ENCODE results near the gene MORC3.

The MORC3 gene

DNA sequence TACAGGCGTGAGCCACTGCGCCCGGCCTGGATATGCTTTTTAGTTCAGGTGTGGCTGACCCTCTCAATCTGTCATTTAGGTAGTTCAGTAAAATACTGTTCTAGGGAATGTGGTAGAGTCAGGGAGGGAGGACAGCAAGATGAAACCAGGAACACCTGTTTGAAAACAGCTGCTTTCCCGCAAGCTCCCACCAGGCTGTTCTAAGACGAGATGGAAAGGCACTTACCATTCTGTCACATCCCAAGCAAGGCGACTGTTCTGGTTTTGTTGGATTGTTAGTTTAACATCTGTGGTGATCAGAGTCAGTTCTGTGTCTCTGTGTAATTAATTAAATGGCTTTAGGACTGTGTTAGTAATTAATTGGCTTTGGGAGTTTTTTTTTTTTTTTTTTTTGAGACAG, 68.1 kb downstream of the MORC3 start:
- TF ChIP-seq, protein P1, sequence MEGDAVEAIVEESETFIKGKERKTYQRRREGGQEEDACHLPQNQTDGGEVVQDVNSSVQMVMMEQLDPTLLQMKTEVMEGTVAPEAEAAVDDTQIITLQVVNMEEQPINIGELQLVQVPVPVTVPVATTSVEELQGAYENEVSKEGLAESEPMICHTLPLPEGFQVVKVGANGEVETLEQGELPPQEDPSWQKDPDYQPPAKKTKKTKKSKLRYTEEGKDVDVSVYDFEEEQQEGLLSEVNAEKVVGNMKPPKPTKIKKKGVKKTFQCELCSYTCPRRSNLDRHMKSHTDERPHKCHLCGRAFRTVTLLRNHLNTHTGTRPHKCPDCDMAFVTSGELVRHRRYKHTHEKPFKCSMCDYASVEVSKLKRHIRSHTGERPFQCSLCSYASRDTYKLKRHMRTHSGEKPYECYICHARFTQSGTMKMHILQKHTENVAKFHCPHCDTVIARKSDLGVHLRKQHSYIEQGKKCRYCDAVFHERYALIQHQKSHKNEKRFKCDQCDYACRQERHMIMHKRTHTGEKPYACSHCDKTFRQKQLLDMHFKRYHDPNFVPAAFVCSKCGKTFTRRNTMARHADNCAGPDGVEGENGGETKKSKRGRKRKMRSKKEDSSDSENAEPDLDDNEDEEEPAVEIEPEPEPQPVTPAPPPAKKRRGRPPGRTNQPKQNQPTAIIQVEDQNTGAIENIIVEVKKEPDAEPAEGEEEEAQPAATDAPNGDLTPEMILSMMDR (IDR thresholded peaks at IDR 0.05) = no peak

DNA sequence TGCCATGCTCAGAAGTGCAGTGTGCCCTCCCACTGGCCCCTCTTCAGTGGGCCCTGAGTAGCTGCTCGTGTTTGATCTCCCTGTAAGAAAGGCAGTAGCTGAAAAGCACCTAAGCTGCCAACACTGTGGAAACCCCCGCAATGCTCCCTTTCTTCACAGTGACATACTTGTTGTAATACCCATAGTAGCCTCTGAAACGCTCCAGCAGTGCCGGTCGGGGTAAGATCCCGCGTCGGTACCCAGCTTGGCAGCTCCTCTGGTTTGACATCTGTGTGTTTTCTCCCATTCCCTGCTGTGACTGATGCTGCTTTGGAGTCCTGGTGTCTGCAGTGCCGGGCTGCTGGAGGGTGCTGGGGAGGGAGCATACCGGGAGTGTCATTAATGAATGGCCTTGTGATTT, 68.8 kb downstream of the MORC3 start:
- TF ChIP-seq, protein P1 (IDR thresholded peaks at IDR 0.05) = no peak

DNA sequence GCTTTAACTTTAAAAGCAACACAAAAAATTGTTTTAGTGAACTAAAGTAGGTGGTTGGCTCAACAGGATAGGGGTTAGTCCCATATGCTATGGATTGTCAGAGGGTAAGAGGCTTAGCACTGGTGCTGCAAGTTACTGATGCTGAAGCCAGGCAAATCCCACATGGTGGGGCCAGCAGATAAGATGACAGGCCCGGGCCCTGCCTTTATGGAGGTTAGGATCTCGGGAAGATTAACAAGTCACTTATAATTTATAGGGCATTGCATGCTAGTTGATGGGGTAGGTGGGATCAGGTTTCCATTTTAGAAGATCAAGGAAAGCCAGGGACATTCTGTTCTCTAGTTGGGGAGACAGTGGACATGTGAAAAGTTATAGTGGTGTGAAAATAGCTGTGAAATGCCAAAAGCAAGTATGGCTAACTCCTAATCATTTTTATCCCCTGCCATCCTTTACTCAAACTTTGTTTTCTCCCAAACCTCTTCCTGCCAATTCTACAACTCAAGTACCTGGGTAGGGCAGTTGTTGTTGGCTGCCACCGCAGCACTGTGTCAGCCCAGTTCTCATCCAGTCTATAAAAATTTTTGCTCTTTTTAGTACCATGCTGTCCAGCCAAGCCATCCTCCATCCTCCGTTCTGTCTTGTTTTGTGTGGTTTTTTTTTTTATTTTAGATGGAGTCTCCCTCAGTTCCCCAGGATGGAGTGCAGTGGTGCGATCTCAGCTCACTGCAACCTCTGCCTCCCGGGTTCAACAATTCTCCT, 75.5 kb downstream of the MORC3 start:
- TF ChIP-seq, protein P1 (IDR thresholded peaks at IDR 0.05) = no peak

DNA sequence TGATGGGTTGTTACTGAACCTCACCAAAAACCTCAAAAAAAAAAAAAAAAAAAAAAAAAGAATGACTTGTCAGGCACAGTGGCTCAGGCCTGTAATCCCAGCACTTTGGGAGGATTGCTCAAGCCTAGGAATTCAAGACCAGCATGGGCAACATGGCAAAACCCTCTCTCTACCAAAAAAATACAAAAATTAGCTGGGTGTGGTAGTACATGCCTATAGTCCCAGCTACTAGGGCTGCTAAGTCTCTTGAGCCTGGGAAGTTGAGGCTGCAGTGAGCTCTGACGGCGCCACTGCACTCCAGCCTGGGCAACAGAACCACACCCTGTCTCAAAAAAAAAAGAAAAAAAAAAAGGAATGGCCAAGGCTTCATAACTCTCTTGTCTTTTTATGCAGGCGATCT, 76.3 kb downstream of the MORC3 start:
- TF ChIP-seq, protein P1 (IDR thresholded peaks at IDR 0.05) = no peak

DNA sequence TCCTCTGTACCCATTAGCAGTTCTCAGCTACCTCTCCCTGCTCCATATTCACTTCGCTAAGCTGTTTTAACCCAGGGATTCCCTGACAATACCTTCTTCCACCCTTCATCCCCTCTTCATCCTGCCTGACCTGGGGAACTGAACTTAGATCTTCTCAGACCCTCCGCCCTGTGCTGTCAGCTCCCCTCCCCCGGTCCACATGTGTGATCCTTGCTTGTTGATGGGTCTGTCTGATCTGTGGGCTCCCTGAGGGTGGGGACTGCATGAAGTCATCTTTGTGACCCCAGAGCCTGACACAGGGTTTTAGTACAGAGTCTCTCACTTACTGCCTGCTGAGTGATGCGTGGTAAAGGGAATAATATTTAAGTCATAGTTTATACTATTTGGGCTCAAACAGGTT, 77.0 kb downstream of the MORC3 start:
- TF ChIP-seq, protein P1 (IDR thresholded peaks at IDR 0.05) = no peak

DNA sequence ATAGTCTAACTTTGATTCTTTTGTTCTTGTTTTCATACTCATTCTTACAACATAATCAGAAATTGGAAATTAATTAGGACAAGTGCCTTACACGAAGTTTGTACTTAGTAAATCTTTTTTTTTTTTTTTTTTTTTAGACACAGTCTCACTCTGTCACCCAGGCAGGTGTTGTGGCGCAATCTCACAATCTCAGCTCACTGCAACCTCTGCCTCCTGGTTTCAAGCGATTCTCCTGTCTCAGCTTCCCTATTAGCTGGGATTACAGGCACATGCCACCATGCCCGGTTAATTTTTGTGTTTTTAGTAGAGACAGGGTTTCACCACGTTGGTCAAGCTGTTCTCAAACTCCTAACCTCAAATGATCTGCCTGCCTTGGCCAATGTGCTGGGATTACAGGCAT, 77.6 kb downstream of the MORC3 start:
- TF ChIP-seq, protein P1 (IDR thresholded peaks at IDR 0.05) = no peak

DNA sequence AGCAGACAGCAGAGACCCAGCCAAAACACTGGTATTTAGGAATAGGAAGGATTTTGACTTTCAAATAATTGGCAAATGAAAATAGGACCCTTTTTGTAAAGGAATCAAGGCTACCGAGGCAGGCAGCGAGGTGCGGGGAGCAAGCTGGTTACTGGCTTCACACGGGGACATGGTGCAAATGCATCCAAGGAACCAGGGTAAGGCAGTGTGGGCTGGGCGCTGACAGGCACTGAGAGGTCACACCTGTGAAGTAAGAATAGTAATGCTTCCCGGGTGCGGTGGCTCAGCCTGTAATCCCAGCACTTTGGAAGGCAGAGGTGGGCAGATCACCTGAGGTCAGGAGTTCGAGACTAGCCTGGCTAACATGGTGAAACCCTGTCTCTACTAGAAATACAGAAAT, 80.7 kb downstream of the MORC3 start:
- TF ChIP-seq, protein P1 (IDR thresholded peaks at IDR 0.05) = no peak

DNA sequence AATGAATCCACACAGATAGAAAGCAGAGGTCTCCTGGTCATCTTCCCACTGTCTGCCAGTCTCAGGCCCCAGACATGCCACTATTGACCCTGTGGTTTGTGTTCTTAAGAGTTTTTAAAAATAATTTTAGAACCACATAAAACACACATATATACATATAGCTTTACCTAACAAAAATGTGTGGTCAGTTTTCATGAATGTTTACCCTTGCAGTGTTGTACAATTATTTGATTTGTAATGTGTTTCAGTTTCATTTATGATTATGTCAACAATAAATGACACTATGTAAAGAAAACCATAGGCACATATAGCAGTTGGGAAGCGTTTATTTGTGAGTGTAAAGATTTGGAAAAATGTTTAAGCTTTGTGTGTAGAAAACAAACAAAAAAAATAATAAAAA, 82.3 kb downstream of the MORC3 start:
- TF ChIP-seq, protein P1 (IDR thresholded peaks at IDR 0.05) = no peak

All from LNCAP (cell line).